Sigmoid colon (tissue), 4 donors: ENCODE measurements around the gene SEPTIN14.

Experiments
- CTCF ChIP-seq, 4 experiments: fragments of 450-650 bp in 3 of 4; fragments of 200-600 bp in 1 of 4; IDR thresholded peaks; one replicate each; pipeline ENCODE4 v1.5.1; 2016 to 2019; ENCODE audit warnings: antibody characterized with exemption in 4 of 4, mild to moderate bottlenecking in 3 of 4, moderate library complexity in 2 of 4
- EP300 ChIP-seq, 4 donors: sonication (generic); formaldehyde crosslinking; IDR thresholded peaks; one replicate each; pipeline ENCODE4 v1.6.1; 2017; ENCODE audit warnings: antibody characterized with exemption in 4 of 4
- POLR2A ChIP-seq, 2 donors: fragments of 450-650 bp; IDR thresholded peaks; one replicate each; pipeline ENCODE4 v1.6.1; 2016; ENCODE audit warnings: antibody characterized with exemption in 2 of 2, mild to moderate bottlenecking in 2 of 2, moderate library complexity in 2 of 2
- POLR2AphosphoS5 ChIP-seq, 4 donors: sonication (generic); formaldehyde crosslinking; IDR thresholded peaks; one replicate each; pipeline ENCODE4 v1.6.1; 2017; ENCODE audit warnings: antibody characterized with exemption in 4 of 4

GRCh38 chr7:55871932-55872485 is 9.5 kb upstream of the SEPTIN14 start:
- TF ChIP-seq CTCF (IDR thresholded peaks at IDR 0.05) (no peak), POLR2A (IDR thresholded peaks at IDR 0.05) (no peak), EP300 (IDR thresholded peaks at IDR 0.05) (no peak), POLR2AphosphoS5 (IDR thresholded peaks at IDR 0.05) (no peak)
